Brain pericyte (primary cell): ENCODE measurements around the gene TRIM6.
"Not testable (repeated sequence)": the region's sequence is repeated elsewhere in the genome, so short reads cannot be mapped to it uniquely, and the experiment has no call there.

ENCODE experiments used
- DNase-seq: peaks from one replicate; pipeline ENCODE4 v3.0.0-alpha.2; 2012; ENCODE audit warnings: low read depth, low spot score

TRIM6 gene

GRCh38 chr11:5604896-5605295, 8.5 kb downstream of the TRIM6 start:
- no peak for DNase-seq

- no peak for DNase-seq
These were observed 9.4 kb downstream of the TRIM6 start for GRCh38 chr11:5605849-5606248.

GRCh38 chr11:5608808-5609207, 12.4 kb downstream of the TRIM6 start:
- no peak for DNase-seq

GRCh38 chr11:5610446-5610845, 14.0 kb downstream of the TRIM6 start:
- no peak for DNase-seq

- no peak for DNase-seq
These were observed 15.2 kb downstream of the TRIM6 start for GRCh38 chr11:5611627-5612026.

- DNase-seq: no peak
These were observed 22.4 kb downstream of the TRIM6 start for GRCh38 chr11:5618807-5619206.

GRCh38 chr11:5620651-5621521, 24.4 kb downstream of the TRIM6 start:
- DNase-seq: peak; percentile 49

GRCh38 chr11:5621580-5621979, 25.1 kb downstream of the TRIM6 start:
- DNase-seq: no peak

- no peak for DNase-seq
These were observed 26.4 kb downstream of the TRIM6 start for GRCh38 chr11:5622802-5623201.

- peak; percentile 30 for DNase-seq
These were observed 28.2 kb downstream of the TRIM6 start, which contains the start of gene TRIM34 for GRCh38 chr11:5624489-5625279. Gene TRIM34, plus strand, starts transcription at chr11:5625001. Its CDS starts 7,331 bp downstream, at chr11:5632332.

GRCh38 chr11:5625281-5625680, 28.8 kb downstream of the TRIM6 start:
- DNase-seq: no peak

- no peak for DNase-seq
These were observed 29.8 kb downstream of the TRIM6 start for GRCh38 chr11:5626196-5626595.

GRCh38 chr11:5631417-5631816, 35.0 kb downstream of the TRIM6 start:
- no peak for DNase-seq

GRCh38 chr11:5631969-5632635, 35.7 kb downstream of the TRIM6 start:
- DNase-seq: no peak

- DNase-seq: no peak
These were observed 43.5 kb downstream of the TRIM6 start for GRCh38 chr11:5639953-5640352.

GRCh38 chr11:5643585-5643984, 47.1 kb downstream of the TRIM6 start:
- DNase-seq: no peak

GRCh38 chr11:5646139-5646538, 49.7 kb downstream of the TRIM6 start:
- no peak for DNase-seq

GRCh38 chr11:5655474-5655873, 59.0 kb downstream of the TRIM6 start:
- no peak for DNase-seq

GRCh38 chr11:5656956-5657355, 60.5 kb downstream of the TRIM6 start:
- DNase-seq: not testable (repeated sequence)

GRCh38 chr11:5658318-5658717, 61.9 kb downstream of the TRIM6 start:
- no peak for DNase-seq
